Measurements from ENCODE around the gene CYP4B1. TPM values are rescaled to one million over a fixed set of nuclear protein-coding genes. Genes with fewer than 3 reads are reported as not detected.

CYP4B1 gene
- total RNA-seq, 1 experiment from 2014 or later, result 0.24 TPM

DNA sequence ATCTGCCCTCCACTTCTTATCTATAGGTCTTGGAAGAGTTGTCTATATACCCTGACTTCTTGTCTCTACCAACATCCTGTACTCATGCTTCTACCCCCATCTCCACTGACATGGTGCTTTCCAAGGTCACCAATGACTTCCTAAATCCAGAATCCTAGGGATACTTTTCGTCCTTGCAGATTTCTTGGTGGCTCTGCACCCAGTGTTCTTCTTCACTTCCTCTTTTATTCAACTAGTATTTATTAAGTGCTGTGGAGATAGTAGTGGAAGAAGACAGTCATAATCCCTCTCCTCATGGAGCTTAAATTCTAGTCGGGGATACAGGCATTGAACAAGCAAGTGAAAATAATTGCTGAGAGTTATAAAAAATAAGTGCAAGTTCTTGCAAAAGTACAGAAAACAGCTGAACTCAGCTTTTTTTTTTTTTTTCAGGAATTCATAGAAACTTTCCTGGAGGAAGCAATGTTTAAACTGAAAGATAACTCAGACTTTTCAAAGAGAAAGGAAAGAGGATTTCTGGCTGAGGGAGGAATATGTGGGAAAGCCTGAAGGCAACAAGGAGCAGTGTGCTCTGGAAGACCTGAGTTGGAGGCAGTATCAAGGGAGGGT lies 38.2 kb upstream of the CYP4B1 start:
- H3K4me1 Mint-ChIP-seq, result peaks cover 29% of the 10 kb centered on the region
- peaks cover 19% of the 10 kb centered on the region; the same call in 1 of the 2 replicates for H3K9me3 Mint-ChIP-seq
- ATAC-seq (no peak), DNase-seq (ENCODE audit: low spot score) (no peak)
- H3K36me3 Mint-ChIP-seq, result no peaks in the 10 kb centered on the region
- TF ChIP-seq ZNF396 (CRISPR knock-in tag; IDR thresholded peaks at IDR 0.05; ENCODE audit: borderline replicate concordance), result no peak
- TF ChIP-seq OVOL2 (CRISPR knock-in tag; IDR thresholded peaks at IDR 0.05; ENCODE audit: borderline replicate concordance), result no peak
- TF ChIP-seq, protein P1, sequence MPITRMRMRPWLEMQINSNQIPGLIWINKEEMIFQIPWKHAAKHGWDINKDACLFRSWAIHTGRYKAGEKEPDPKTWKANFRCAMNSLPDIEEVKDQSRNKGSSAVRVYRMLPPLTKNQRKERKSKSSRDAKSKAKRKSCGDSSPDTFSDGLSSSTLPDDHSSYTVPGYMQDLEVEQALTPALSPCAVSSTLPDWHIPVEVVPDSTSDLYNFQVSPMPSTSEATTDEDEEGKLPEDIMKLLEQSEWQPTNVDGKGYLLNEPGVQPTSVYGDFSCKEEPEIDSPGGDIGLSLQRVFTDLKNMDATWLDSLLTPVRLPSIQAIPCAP (CRISPR knock-in tag; IDR thresholded peaks at IDR 0.05), result no peak
- TF ChIP-seq CREM (CRISPR knock-in tag; IDR thresholded peaks at IDR 0.05), result no peak
- ChIA-PET CTCF (no interaction called here), POLR2A (no interaction called here)
- no peak overlapping the region for H3K27ac Mint-ChIP-seq
- no peak overlapping the region for H3K4me3 Mint-ChIP-seq
- H3K27me3 Mint-ChIP-seq (ENCODE audit: low read depth), result peaks cover 27% of the 10 kb centered on the region

GRCh38 chr1:46761740-46762139 lies 37.1 kb upstream of the CYP4B1 start:
- ChIA-PET POLR2A (no interaction called here), CTCF (no interaction called here)
- DNase-seq (ENCODE audit: low spot score) (no peak), ATAC-seq (no peak)
- Mint-ChIP-seq H3K27ac (no peak overlapping the region), H3K4me1 (peaks cover 23% of the 10 kb centered on the region), H3K4me3 (no peak overlapping the region), H3K27me3 (ENCODE audit: low read depth) (peaks cover 27% of the 10 kb centered on the region), H3K36me3 (no peaks in the 10 kb centered on the region), H3K9me3 (peaks cover 19% of the 10 kb centered on the region; the same call in 1 of the 2 replicates)
- no peak for TF ChIP-seq E2F1 (CRISPR knock-in tag; IDR thresholded peaks at IDR 0.05)

DNA sequence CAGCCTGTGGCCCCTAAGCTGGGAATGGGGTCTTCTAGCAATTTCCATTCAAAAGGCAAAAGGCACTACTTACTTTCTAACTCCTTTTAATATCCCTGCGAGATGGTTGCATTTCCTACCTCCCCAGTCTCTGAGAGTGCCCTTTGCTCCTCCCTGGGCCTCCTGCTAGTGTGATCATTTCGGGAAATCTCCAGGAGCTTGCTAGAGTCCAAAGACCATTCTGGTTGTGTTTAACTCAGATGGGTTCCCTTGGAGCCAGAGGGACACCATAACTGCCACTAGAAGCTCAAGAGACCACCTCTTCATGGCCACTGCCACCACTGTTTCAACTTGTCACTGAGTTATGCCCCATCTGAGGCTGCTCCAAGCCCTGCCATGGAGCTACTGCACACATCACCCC lies 34.4 kb upstream of the CYP4B1 start:
- Mint-ChIP-seq H3K36me3 (peaks cover 10% of the 10 kb centered on the region), H3K9me3 (peaks cover 39% of the 10 kb centered on the region), H3K27me3 (ENCODE audit: low read depth) (peaks cover 32% of the 10 kb centered on the region), H3K4me1 (no peaks in the 10 kb centered on the region), H3K27ac (no peak overlapping the region), H3K4me3 (no peak overlapping the region)
- POLR2A ChIA-PET, result no interaction called here
- ATAC-seq, result no peak
- CTCF ChIA-PET, result interaction anchor here (1.4 kb wide), 1 partner anchor 17 kb away, joined by 8 read pairs; no protein-coding TSS in a partner anchor
- no peak for DNase-seq (ENCODE audit: low spot score)
- TF ChIP-seq MXD4 (CRISPR knock-in tag; IDR thresholded peaks at IDR 0.05; ENCODE audit: borderline replicate concordance) (no peak), GRHL2 (CRISPR knock-in tag; IDR thresholded peaks at IDR 0.05; ENCODE audit: insufficient replicate concordance, severe bottlenecking) (no peak), E2F1 (CRISPR knock-in tag; IDR thresholded peaks at IDR 0.05) (no peak), USF2 (CRISPR knock-in tag; IDR thresholded peaks at IDR 0.05) (no peak), E2F4 (CRISPR knock-in tag; IDR thresholded peaks at IDR 0.05; ENCODE audit: borderline replicate concordance, low read depth) (no peak), MYBL2 (CRISPR knock-in tag; IDR thresholded peaks at IDR 0.05) (no peak)
- TF ChIP-seq, protein P1 (CRISPR knock-in tag; IDR thresholded peaks at IDR 0.05), result no peak
- TF ChIP-seq, protein P2, sequence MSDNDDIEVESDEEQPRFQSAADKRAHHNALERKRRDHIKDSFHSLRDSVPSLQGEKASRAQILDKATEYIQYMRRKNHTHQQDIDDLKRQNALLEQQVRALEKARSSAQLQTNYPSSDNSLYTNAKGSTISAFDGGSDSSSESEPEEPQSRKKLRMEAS (CRISPR knock-in tag; IDR thresholded peaks at IDR 0.05), result no peak
